Measurements from ENCODE around the gene KLHL3. TPM values are rescaled to one million over a fixed set of nuclear protein-coding genes. Genes with fewer than 3 reads are reported as not detected.

The KLHL3 gene
- total RNA-seq, 1 donor from 2014 or later: 6.8 TPM

GRCh38 chr5:137733006-137733405, 2.9 kb downstream of the KLHL3 start:
- ATAC-seq: no peak
- H3K36me3 ChIP-seq: no peaks in the 10 kb centered on the region
- no peak for DNase-seq
- peaks cover 18% of the 10 kb centered on the region for H3K4me1 ChIP-seq
- H3K27me3 ChIP-seq: no peaks in the 10 kb centered on the region
- TF ChIP-seq, protein P1, sequence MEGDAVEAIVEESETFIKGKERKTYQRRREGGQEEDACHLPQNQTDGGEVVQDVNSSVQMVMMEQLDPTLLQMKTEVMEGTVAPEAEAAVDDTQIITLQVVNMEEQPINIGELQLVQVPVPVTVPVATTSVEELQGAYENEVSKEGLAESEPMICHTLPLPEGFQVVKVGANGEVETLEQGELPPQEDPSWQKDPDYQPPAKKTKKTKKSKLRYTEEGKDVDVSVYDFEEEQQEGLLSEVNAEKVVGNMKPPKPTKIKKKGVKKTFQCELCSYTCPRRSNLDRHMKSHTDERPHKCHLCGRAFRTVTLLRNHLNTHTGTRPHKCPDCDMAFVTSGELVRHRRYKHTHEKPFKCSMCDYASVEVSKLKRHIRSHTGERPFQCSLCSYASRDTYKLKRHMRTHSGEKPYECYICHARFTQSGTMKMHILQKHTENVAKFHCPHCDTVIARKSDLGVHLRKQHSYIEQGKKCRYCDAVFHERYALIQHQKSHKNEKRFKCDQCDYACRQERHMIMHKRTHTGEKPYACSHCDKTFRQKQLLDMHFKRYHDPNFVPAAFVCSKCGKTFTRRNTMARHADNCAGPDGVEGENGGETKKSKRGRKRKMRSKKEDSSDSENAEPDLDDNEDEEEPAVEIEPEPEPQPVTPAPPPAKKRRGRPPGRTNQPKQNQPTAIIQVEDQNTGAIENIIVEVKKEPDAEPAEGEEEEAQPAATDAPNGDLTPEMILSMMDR (IDR thresholded peaks at IDR 0.05): no peak
- no peak overlapping the region for H3K4me3 ChIP-seq
- intact Hi-C loops (cut with DNase I): no loop called here
- no peaks in the 10 kb centered on the region for H3K9me3 ChIP-seq
- no peak overlapping the region for H3K27ac ChIP-seq

DNA sequence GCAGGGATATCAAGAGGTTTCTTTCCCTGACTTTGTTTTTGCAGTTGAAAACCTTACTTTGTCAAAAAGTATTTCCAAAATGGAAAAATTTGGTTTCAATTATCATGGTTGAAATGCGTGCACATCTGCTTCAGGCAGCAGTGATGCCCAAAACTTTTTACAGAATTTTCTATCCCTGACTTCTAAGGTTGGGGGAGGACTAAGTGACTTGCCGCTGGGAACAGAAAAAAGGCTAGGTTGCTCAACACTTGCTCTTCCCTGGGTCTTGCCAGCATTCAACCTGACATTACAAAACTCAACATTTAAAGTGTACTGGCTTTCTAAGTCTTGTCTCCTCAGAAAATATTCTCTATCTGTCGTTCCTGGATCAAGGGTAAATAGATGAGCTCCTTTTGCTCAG, 4.7 kb downstream of the KLHL3 start:
- intact Hi-C loops (cut with DNase I): no loop called here
- no peak for DNase-seq

GRCh38 chr5:137730336-137730735, 5.6 kb downstream of the KLHL3 start:
- intact Hi-C loops (cut with DNase I): no loop called here
- H3K27ac ChIP-seq: no peak overlapping the region
- TF ChIP-seq, protein P1 (IDR thresholded peaks at IDR 0.05): no peak
- H3K36me3 ChIP-seq: no peaks in the 10 kb centered on the region
- H3K27me3 ChIP-seq: no peaks in the 10 kb centered on the region
- H3K4me3 ChIP-seq: no peak overlapping the region
- H3K9me3 ChIP-seq: no peaks in the 10 kb centered on the region
- H3K4me1 ChIP-seq: peaks cover under 1% of the 10 kb centered on the region
- DNase-seq (no peak), ATAC-seq (no peak)

More for the DNA sequence above, 4.7 kb downstream of the KLHL3 start:
- TF ChIP-seq, protein P1 (IDR thresholded peaks at IDR 0.05): no peak
- H3K36me3 ChIP-seq: no peaks in the 10 kb centered on the region
- H3K27ac ChIP-seq: no peak overlapping the region
- no peak for ATAC-seq
- peaks cover 8% of the 10 kb centered on the region for H3K4me1 ChIP-seq
- H3K27me3 ChIP-seq: no peaks in the 10 kb centered on the region
- no peaks in the 10 kb centered on the region for H3K9me3 ChIP-seq
- no peak overlapping the region for H3K4me3 ChIP-seq

GRCh38 chr5:137728048-137728447, 7.8 kb downstream of the KLHL3 start:
- intact Hi-C loops (cut with DNase I): no loop called here
- Histone ChIP-seq H3K27ac (no peak overlapping the region), H3K4me1 (no peaks in the 10 kb centered on the region), H3K9me3 (no peaks in the 10 kb centered on the region), H3K27me3 (no peaks in the 10 kb centered on the region), H3K4me3 (no peak overlapping the region), H3K36me3 (no peaks in the 10 kb centered on the region)
- TF ChIP-seq, protein P1 (IDR thresholded peaks at IDR 0.05): no peak
- no peak for DNase-seq
- ATAC-seq: no peak

DNA sequence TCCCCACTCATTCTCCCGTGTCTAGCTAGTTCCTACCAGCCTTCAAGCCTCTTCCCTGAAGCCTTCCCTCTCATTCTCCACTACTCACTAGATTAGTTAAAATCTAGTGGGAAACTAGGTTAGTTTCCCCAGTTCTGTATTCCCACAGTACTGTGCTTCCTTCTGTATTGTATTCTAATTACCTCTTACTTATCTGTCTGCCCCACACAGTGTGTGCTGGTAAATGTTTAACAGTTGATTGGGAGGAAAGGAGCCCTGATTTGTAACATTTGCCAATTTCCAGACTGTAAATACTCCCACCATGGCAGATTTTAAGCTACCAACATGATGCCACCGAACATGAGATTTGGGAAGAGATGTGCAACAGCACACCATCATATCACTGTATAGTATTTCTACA, 8.3 kb downstream of the KLHL3 start:
- no peaks in the 10 kb centered on the region for H3K27me3 ChIP-seq
- H3K4me3 ChIP-seq: no peak overlapping the region
- DNase-seq: no peak
- H3K36me3 ChIP-seq: no peaks in the 10 kb centered on the region
- no peaks in the 10 kb centered on the region for H3K4me1 ChIP-seq
- intact Hi-C loops (cut with DNase I): no loop called here
- ATAC-seq: no peak
- no peak overlapping the region for H3K27ac ChIP-seq
- H3K9me3 ChIP-seq: no peaks in the 10 kb centered on the region
- TF ChIP-seq, protein P1 (IDR thresholded peaks at IDR 0.05): no peak

- TF ChIP-seq, protein P1 (IDR thresholded peaks at IDR 0.05): no peak
- no peaks in the 10 kb centered on the region for H3K27me3 ChIP-seq
- H3K36me3 ChIP-seq: no peaks in the 10 kb centered on the region
- ATAC-seq: no peak
- H3K9me3 ChIP-seq: no peaks in the 10 kb centered on the region
- H3K4me1 ChIP-seq: no peaks in the 10 kb centered on the region
- intact Hi-C loops (cut with DNase I): no loop called here
- no peak overlapping the region for H3K4me3 ChIP-seq
- H3K27ac ChIP-seq: no peak overlapping the region
- DNase-seq: no peak
These were observed 11.6 kb downstream of the KLHL3 start for GRCh38 chr5:137724251-137724650.

All from upper lobe of right lung (tissue), 1 donor.